K562 (cell line): ENCODE data around the gene ZBTB46. TPM values are rescaled to one million over a fixed set of nuclear protein-coding genes. Genes with fewer than 3 reads are reported as not detected.

Source experiments
- BACH1 ChIP-seq: fragments of 200-800 bp; sonication (Bioruptor generic); IDR thresholded peaks from 2 replicates; pipeline ENCODE4 v1.6.1; 2016; ENCODE audit warnings: missing genetic modification characterization, missing compliant biosample characterization
- BHLHE40 ChIP-seq: IDR thresholded peaks from 2 replicates; pipeline ENCODE4 v1.6.1; 2011; ENCODE audit warnings: low read length, improper control_type of control experiment
- CBX1 ChIP-seq: sonication (generic); IDR thresholded peaks from 2 replicates; pipeline ENCODE4 v1.6.1; 2016; ENCODE audit warnings: antibody characterized with exemption, low read depth, mild to moderate bottlenecking
- CREM ChIP-seq: IDR thresholded peaks from 2 replicates; pipeline ENCODE4 v1.6.1; 2014; ENCODE audit warnings: antibody characterized with exemption, low read depth
- GTF2E2 ChIP-seq: fragments of 200-800 bp; sonication (Bioruptor generic); IDR thresholded peaks from 2 replicates; pipeline ENCODE4 v1.6.1; 2016; ENCODE audit warnings: missing genetic modification characterization, missing compliant biosample characterization
- HDAC6 ChIP-seq: IDR thresholded peaks from 2 replicates; pipeline ENCODE4 v1.6.1; 2012; ENCODE audit warnings: low read depth, mild to moderate bottlenecking, control low read depth, inconsistent platforms, low read length, moderate library complexity
- JUN ChIP-seq, 2 experiments: sonication (generic) in 1 of 2; formaldehyde crosslinking in 1 of 2; IDR thresholded peaks; 2 replicates each; pipeline versions ENCODE4 v1.6.1 to v1.8.0; 2012 to 2022; ENCODE audit warnings: borderline replicate concordance in 2 of 2, mild to moderate bottlenecking in 2 of 2, improper control_type of control experiment in 1 of 2, low read depth in 1 of 2, low read length in 1 of 2, missing genetic modification reagents in 1 of 2
- KLF16 ChIP-seq: IDR thresholded peaks from 2 replicates; pipeline ENCODE4 v1.6.1; 2016; ENCODE audit warnings: antibody characterized with exemption
- POLR2AphosphoS5 ChIP-seq: IDR thresholded peaks from 2 replicates; pipeline ENCODE4 v1.6.1; 2011; ENCODE audit warnings: mild to moderate bottlenecking, low read depth, low read length, moderate library complexity; ENCODE audit not compliant: control insufficient read depth, insufficient read depth
- SETDB1 ChIP-seq: IDR thresholded peaks from one replicate; pipeline ENCODE4 v1.6.1; 2012; ENCODE audit warnings: low read length, control low read depth, inconsistent platforms
- SNRNP70 ChIP-seq: fragments of 200-400 bp; formaldehyde crosslinking; optimal IDR thresholded peaks from 2 replicates; pipeline ENCODE3; 2017; ENCODE audit warnings: low read depth, low read length
- SREBF2 ChIP-seq: sonication (generic); formaldehyde crosslinking; IDR thresholded peaks from 2 replicates; pipeline ENCODE4 v1.4.0; 2020; ENCODE audit warnings: mild to moderate bottlenecking, missing genetic modification reagents
- TAF15 ChIP-seq: fragments of 200-400 bp; formaldehyde crosslinking; IDR thresholded peaks from 2 replicates; pipeline ENCODE4 v1.6.1; 2017; ENCODE audit warnings: mild to moderate bottlenecking, low read depth, low read length, moderate library complexity
- ZNF57 ChIP-seq: fragments of 450-650 bp; formaldehyde crosslinking; IDR thresholded peaks from 2 replicates; pipeline ENCODE4 v1.4.0; 2020; ENCODE audit warnings: mild to moderate bottlenecking, moderate library complexity
- ZNF778 ChIP-seq: fragments of 450-650 bp; formaldehyde crosslinking; IDR thresholded peaks from 2 replicates; pipeline ENCODE4 v1.4.0; 2020; ENCODE audit warnings: mild to moderate bottlenecking, moderate library complexity
- polyA plus RNA-seq, 8 experiments: library from polyadenylated mRNA; depleted of rRNA in 4 of 8; stranded (reverse) in 5 of 8; unstranded in 3 of 8; fragments of >200 nt; fragmentation: Nextera tagmentation in 2 of 8; fragmentation: Illumina TruSeq in 1 of 8; extraction: Ambion mirVana in 2 of 8; extraction: Trizol in 1 of 8; gene quantifications; 2 replicates each; pipeline versions ENCODE4 v1.2.1 to v1.2.3, GENCODE V29; 2011 to 2014; ENCODE audit warnings: inconsistent platforms in 1 of 8, missing spikeins in 1 of 8
- total RNA-seq, 7 experiments: library from RNA; depleted of rRNA in 6 of 7; stranded (reverse); fragments of >200 nt in 6 of 7; fragmentation: Illumina TruSeq in 2 of 7; extraction: Trizol in 2 of 7; gene quantifications; 2 replicates each; pipeline versions ENCODE4 v1.2.1 to v1.2.3, GENCODE V29; 2011 to 2021; ENCODE audit warnings: low replicate concordance in 1 of 7
- TF ChIP-seq, protein P1 (sequence below), 2 experiments: fragments of 450-650 bp in 1 of 2; sonication (generic) in 1 of 2; formaldehyde crosslinking in 1 of 2; IDR thresholded peaks; 2 replicates each; pipeline versions ENCODE4 v1.7.1 to v1.9.0; 2016 to 2022; ENCODE audit warnings: inconsistent platforms in 1 of 2, mild to moderate bottlenecking in 1 of 2, missing genetic modification reagents in 1 of 2
- TF ChIP-seq, protein P2 (sequence below): fragments of 450-650 bp; IDR thresholded peaks from 2 replicates; pipeline ENCODE4 v1.6.1; 2014; ENCODE audit warnings: low read depth, mild to moderate bottlenecking, moderate library complexity, borderline replicate concordance

Gene ZBTB46
- total and polyA plus RNA-seq, 9 of the 15 experiments (the other 6 are each of a cell fraction or from before 2014, with no cell fraction given): 0.29 to 4.1 (median 1.1) TPM

DNA sequence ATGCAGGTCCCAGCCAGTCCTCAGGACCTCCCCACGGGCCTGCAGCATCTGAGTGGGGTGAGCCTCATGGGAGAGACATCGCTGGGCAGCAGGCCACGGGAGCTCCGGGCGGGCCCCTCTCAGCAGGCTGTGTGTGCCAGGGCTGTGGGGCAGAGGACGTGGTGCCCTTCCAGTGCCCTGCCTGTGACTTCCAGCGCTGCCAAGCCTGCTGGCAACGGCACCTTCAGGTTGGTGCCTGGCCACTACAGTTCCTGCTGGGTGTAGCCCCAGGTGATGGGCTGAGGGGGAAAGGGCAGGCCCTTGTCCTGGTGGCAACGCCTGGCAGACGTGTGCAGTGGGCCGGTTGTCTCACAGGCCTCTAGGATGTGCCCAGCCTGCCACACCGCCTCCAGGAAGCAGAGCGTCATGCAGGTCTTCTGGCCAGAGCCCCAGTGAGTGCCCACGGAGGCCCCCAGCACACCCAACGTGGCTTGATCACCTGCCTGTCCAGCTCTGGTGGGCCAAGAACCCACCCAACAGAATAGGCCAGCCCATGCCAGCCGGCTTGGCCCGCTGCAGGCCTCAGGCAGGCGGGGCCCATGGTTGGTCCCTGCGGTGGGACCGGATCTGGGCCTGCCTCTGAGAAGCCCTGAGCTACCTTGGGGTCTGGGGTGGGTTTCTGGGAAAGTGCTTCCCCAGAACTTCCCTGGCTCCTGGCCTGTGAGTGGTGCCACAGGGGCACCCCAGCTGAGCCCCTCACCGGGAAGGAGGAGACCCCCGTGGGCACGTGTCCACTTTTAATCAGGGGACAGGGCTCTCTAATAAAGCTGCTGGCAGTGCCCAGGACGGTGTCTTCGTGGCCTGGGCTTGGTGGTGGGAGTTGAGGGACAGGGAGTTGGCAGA is 135.4 kb downstream of the ZBTB46 start (continued):
- TF ChIP-seq, protein P1, sequence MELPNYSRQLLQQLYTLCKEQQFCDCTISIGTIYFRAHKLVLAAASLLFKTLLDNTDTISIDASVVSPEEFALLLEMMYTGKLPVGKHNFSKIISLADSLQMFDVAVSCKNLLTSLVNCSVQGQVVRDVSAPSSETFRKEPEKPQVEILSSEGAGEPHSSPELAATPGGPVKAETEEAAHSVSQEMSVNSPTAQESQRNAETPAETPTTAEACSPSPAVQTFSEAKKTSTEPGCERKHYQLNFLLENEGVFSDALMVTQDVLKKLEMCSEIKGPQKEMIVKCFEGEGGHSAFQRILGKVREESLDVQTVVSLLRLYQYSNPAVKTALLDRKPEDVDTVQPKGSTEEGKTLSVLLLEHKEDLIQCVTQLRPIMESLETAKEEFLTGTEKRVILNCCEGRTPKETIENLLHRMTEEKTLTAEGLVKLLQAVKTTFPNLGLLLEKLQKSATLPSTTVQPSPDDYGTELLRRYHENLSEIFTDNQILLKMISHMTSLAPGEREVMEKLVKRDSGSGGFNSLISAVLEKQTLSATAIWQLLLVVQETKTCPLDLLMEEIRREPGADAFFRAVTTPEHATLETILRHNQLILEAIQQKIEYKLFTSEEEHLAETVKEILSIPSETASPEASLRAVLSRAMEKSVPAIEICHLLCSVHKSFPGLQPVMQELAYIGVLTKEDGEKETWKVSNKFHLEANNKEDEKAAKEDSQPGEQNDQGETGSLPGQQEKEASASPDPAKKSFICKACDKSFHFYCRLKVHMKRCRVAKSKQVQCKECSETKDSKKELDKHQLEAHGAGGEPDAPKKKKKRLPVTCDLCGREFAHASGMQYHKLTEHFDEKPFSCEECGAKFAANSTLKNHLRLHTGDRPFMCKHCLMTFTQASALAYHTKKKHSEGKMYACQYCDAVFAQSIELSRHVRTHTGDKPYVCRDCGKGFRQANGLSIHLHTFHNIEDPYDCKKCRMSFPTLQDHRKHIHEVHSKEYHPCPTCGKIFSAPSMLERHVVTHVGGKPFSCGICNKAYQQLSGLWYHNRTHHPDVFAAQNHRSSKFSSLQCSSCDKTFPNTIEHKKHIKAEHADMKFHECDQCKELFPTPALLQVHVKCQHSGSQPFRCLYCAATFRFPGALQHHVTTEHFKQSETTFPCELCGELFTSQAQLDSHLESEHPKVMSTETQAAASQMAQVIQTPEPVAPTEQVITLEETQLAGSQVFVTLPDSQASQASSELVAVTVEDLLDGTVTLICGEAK (IDR thresholded peaks at IDR 0.05): no peak
- TF ChIP-seq, protein P1 (CRISPR knock-in tag; IDR thresholded peaks at IDR 0.05): no peak
- TF ChIP-seq HDAC6: no peak
- peak; percentile 90 for TF ChIP-seq TAF15
- TF ChIP-seq CREM: no peak
- TF ChIP-seq BACH1 (tag): no peak
- no peak for TF ChIP-seq BHLHE40
- TF ChIP-seq KLF16: no peak
- TF ChIP-seq, protein P2, sequence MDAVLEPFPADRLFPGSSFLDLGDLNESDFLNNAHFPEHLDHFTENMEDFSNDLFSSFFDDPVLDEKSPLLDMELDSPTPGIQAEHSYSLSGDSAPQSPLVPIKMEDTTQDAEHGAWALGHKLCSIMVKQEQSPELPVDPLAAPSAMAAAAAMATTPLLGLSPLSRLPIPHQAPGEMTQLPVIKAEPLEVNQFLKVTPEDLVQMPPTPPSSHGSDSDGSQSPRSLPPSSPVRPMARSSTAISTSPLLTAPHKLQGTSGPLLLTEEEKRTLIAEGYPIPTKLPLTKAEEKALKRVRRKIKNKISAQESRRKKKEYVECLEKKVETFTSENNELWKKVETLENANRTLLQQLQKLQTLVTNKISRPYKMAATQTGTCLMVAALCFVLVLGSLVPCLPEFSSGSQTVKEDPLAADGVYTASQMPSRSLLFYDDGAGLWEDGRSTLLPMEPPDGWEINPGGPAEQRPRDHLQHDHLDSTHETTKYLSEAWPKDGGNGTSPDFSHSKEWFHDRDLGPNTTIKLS: no peak
- TF ChIP-seq POLR2AphosphoS5: no peak
- no peak for TF ChIP-seq ZNF57
- no peak for TF ChIP-seq SREBF2 (CRISPR knock-in tag)
- TF ChIP-seq JUN (IDR thresholded peaks at IDR 0.05; ENCODE audit: borderline replicate concordance, low read depth, low read length): no peak
- no peak for TF ChIP-seq JUN (CRISPR knock-in tag; IDR thresholded peaks at IDR 0.05; ENCODE audit: borderline replicate concordance)
- TF ChIP-seq GTF2E2 (tag): no peak
- TF ChIP-seq SETDB1: no peak
- TF ChIP-seq SNRNP70: peak; percentile 68
- no peak for TF ChIP-seq CBX1
- TF ChIP-seq ZNF778 (CRISPR knock-in tag): no peak
